Kidney (tissue), 22 donors: Measurements from ENCODE around the gene USP22. TPM values are rescaled to one million over a fixed set of nuclear protein-coding genes. Genes with fewer than 3 reads are reported as not detected.

Experiments
- DNase-seq, 5 donors: peaks; one replicate each; pipeline ENCODE4 v3.0.0-alpha.2; 2013 to 2020
- FAIRE-seq: peaks from 2 replicates; lab custom pipeline; 2012; peaks lifted over from hg19 to GRCh38; lab: Jason Lieb, UNC
- H3K27ac ChIP-seq, 2 donors: one replicate each; pipeline ENCODE4 v1.7.0; 2013; ENCODE audit warnings: low read depth in 2 of 2, low read length in 2 of 2, inconsistent platforms in 1 of 2
- H3K27me3 ChIP-seq: one replicate; pipeline ENCODE4 v1.7.1; 2013; ENCODE audit warnings: low read length, inconsistent platforms; ENCODE audit not compliant: control insufficient read depth, insufficient read depth
- H3K36me3 ChIP-seq, 3 donors: one replicate each; pipeline versions ENCODE4 v1.7.0 to v1.7.1; 2013; ENCODE audit warnings: low read length in 3 of 3, control low read depth in 1 of 3, inconsistent platforms in 1 of 3; ENCODE audit not compliant: insufficient read depth in 3 of 3, control insufficient read depth in 2 of 3
- H3K4me1 ChIP-seq, 3 donors: one replicate each; pipeline versions ENCODE4 v1.7.0 to v1.7.1; 2013; ENCODE audit warnings: low read length in 3 of 3, inconsistent platforms in 1 of 3, low read depth in 1 of 3; ENCODE audit not compliant: control insufficient read depth in 2 of 3, insufficient read depth in 2 of 3
- H3K4me3 ChIP-seq, 3 donors: one replicate each; pipeline versions ENCODE4 v1.7.0 to v1.8.1; 2013; ENCODE audit warnings: low read length in 3 of 3, control low read depth in 1 of 3, inconsistent platforms in 1 of 3
- H3K9ac ChIP-seq, 3 donors: one replicate each; pipeline versions ENCODE4 v1.7.0 to v1.7.1; 2013; ENCODE audit warnings: low read length in 3 of 3, control low read depth in 1 of 3, inconsistent platforms in 1 of 3
- H3K9me3 ChIP-seq, 3 donors: one replicate each; pipeline versions ENCODE4 v1.7.0 to v1.7.1; 2013; ENCODE audit warnings: low read length in 3 of 3, control low read depth in 1 of 3, inconsistent platforms in 1 of 3; ENCODE audit not compliant: control insufficient read depth in 2 of 3, insufficient read depth in 1 of 3
- intact Hi-C: fragments of 100-400 bp; cut with DNase I; formaldehyde crosslinking; loops from one replicate; pipeline ENCODE4 v1.11.1; 2022
- long read RNA-seq, 10 donors: library from polyadenylated mRNA in 1 of 10; unstranded in 1 of 10; transcript quantifications; one replicate each; pipeline ENCODE4 v2.0.0 and lab custom pipeline, GENCODE V29; 2021 to 2026
- polyA plus RNA-seq: library from polyadenylated mRNA; stranded (reverse); fragments of 350-450 nt; fragmentation: Illumina TruSeq; extraction: RNeasy Lipid Tissue Mini Kit (QIAGEN cat#74804); gene quantifications from one replicate; pipeline ENCODE4 v1.2.3, GENCODE V29; 2014; ENCODE audit warnings: low read depth, low replicate concordance; ENCODE audit not compliant: insufficient read depth
- total RNA-seq: library from RNA; stranded (reverse); fragmentation: NEBNext Ultra II Directional; extraction: Animal tissue kit (Norgen Biotek cat#: 25700); gene quantifications from one replicate; pipeline ENCODE4 v1.2.1, GENCODE V29; 2021
- TF ChIP-seq, protein P1 (sequence below): IDR thresholded peaks from 3 replicates; pipeline ENCODE4 v1.5.1; 2012; ENCODE audit warnings: mild to moderate bottlenecking, moderate library complexity, borderline replicate concordance; ENCODE audit not compliant: insufficient read depth; ENCODE audit errors: extremely low read depth
- donor health status: control.
- donor health status: control.
- donor health status: control.
- donor health status: control.
- donor health status: control.
- donor health status: DM: yes; HTN: yes; CAD: no.
- donor health status: Normal renal cell carcinoma (clear cell type).

Gene USP22
- total RNA-seq (176 TPM), polyA plus RNA-seq (47.8 TPM)
- long read RNA-seq, donor 1, full-length matches to known transcripts = 22 of 27 reads
- long read RNA-seq, donor 1, partial matches to known transcripts = 5 of 27 reads
- long read RNA-seq, donor 1, other reads (novel, unspliced or antisense) = 0 of 27 reads
- long read RNA-seq, donor 2, full-length matches to known transcripts = 27 of 48 reads
- long read RNA-seq, donor 2, partial matches to known transcripts = 21 of 48 reads
- long read RNA-seq, donor 2, other reads (novel, unspliced or antisense) = 0 of 48 reads
- long read RNA-seq, donor 3, full-length matches to known transcripts = 25 of 25 reads
- long read RNA-seq, donor 3, partial matches to known transcripts = 0 of 25 reads
- long read RNA-seq, donor 3, other reads (novel, unspliced or antisense) = 0 of 25 reads
- long read RNA-seq, donor 4, full-length matches to known transcripts = 23 of 23 reads
- long read RNA-seq, donor 4, partial matches to known transcripts = 0 of 23 reads
- long read RNA-seq, donor 4, other reads (novel, unspliced or antisense) = 0 of 23 reads
- long read RNA-seq, donor 5, full-length matches to known transcripts = 1 of 1 reads
- long read RNA-seq, donor 5, partial matches to known transcripts = 0 of 1 reads
- long read RNA-seq, donor 5, other reads (novel, unspliced or antisense) = 0 of 1 reads
- long read RNA-seq, donor 6, full-length matches to known transcripts = 4 of 4 reads
- long read RNA-seq, donor 6, partial matches to known transcripts = 0 of 4 reads
- long read RNA-seq, donor 6, other reads (novel, unspliced or antisense) = 0 of 4 reads
- long read RNA-seq, donor 7, full-length matches to known transcripts = 12 of 43 reads
- long read RNA-seq, donor 7, partial matches to known transcripts = 6 of 43 reads
- long read RNA-seq, donor 7, other reads (novel, unspliced or antisense) = 25 of 43 reads
- long read RNA-seq, donor 8, full-length matches to known transcripts = 27 of 27 reads
- long read RNA-seq, donor 8, partial matches to known transcripts = 0 of 27 reads
- long read RNA-seq, donor 8, other reads (novel, unspliced or antisense) = 0 of 27 reads
- long read RNA-seq, donor 9, full-length matches to known transcripts = 10 of 10 reads
- long read RNA-seq, donor 9, partial matches to known transcripts = 0 of 10 reads
- long read RNA-seq, donor 9, other reads (novel, unspliced or antisense) = 0 of 10 reads
- long read RNA-seq, donor 10, full-length matches to known transcripts = 17 of 30 reads
- long read RNA-seq, donor 10, partial matches to known transcripts = 13 of 30 reads
- long read RNA-seq, donor 10, other reads (novel, unspliced or antisense) = 0 of 30 reads

DNA sequence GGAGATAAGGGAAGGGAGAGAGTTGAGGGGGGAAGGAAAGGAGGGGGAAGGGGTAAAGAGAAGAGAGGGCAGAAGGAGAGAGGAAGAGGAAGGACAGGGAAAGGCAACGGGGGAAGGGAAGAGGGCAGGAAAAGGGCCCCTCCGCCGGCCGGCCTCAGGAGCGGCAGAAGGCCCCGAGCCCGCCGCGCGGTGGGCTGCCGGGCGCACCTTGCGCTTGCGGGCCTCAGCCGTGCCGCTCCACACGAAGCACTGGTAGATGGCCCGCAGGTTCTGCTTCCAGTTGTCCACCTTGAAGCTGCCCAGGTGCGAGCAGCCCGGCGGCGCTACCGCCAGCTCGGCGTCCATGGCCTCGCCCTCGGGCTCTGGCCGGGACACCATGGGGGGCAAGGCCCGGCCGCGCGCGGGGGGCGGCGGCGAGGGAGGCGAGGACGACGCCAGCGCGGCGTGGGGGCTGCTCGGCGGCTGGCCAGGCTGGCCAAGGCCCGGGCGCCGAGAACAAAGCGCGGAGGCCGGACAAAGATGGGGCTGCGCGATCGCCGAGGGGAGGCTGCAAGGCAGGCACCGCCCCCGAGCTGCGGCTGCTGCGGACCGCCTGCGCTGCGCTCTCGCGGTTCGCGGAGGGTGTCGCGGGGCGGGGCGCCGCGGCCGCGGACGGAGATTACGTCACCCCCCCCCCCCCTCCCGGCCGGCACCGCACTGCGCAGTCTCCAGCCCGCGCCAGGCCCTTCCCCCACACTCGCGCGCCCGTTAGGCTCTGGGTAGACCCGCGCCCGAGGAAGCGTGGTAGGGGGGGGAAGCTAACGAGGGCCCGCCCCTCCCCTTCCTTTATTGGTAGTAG lies at the start of gene USP22:
Gene USP22, minus strand, starts transcription at position 554 of the 838 bp plus-strand sequence. Its CDS starts 176 bp downstream, at position 378.
- peak in 1 of 5 donors; percentile 99 for DNase-seq
- no peaks in the 10 kb centered on the region for H3K9me3 ChIP-seq
- peaks cover 0 to 5% (median 1%) of the 10 kb centered on the region in 3 donors for H3K36me3 ChIP-seq
- no peak for FAIRE-seq
- peak within 1 kb of the TSS; percentile 88 to 91 (median 90) for H3K4me3 ChIP-seq
- peak within 1 kb of the TSS; percentile 99 to 100 for H3K27ac ChIP-seq
- H3K9ac ChIP-seq = peak within 1 kb of the TSS; percentile 81 to 99 (median 95)
- peaks cover 0 to 13% (median 4%) of the 10 kb centered on the region in 3 donors for H3K4me1 ChIP-seq
- TF ChIP-seq, protein P1, sequence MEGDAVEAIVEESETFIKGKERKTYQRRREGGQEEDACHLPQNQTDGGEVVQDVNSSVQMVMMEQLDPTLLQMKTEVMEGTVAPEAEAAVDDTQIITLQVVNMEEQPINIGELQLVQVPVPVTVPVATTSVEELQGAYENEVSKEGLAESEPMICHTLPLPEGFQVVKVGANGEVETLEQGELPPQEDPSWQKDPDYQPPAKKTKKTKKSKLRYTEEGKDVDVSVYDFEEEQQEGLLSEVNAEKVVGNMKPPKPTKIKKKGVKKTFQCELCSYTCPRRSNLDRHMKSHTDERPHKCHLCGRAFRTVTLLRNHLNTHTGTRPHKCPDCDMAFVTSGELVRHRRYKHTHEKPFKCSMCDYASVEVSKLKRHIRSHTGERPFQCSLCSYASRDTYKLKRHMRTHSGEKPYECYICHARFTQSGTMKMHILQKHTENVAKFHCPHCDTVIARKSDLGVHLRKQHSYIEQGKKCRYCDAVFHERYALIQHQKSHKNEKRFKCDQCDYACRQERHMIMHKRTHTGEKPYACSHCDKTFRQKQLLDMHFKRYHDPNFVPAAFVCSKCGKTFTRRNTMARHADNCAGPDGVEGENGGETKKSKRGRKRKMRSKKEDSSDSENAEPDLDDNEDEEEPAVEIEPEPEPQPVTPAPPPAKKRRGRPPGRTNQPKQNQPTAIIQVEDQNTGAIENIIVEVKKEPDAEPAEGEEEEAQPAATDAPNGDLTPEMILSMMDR = no peak
- H3K27me3 ChIP-seq = no peaks in the 10 kb centered on the region
- intact Hi-C loops = no loop called here

DNA sequence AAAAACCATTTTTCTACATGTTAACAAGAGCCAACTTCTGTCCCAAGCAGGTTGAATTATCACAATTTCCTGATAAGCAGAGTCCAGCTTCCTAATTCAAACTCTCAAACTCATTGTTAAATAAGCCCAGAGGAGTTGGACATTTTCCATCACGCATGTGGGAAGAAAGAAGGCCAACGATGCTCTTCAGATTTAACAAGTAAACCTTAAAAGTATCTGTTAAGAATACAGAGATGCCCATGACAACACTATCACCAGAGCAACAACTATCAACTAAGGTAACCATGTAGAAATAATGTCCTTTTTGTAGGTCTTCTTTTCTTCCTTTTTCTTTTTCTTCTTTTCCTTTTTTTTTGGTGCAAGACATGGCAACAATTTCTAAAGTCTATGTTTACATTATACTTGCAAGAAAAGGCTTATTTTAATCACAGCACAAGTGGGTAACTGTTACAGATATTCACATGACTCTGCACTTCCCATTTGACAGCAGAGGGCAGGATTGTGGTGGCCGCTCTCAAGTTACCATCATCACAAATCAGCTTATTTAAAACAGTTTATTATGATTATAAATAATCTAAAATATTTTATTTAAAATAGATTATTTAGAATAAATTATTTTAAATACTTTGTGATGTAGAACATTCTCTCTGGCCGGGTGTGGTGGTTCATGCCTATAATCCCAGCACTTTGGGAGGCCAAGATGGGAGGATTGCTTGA lies 48.2 kb upstream of the USP22 start:
- no peak for FAIRE-seq
- H3K27ac ChIP-seq = no peak overlapping the region
- TF ChIP-seq, protein P1 = no peak

More for the DNA sequence above, 48.2 kb upstream of the USP22 start:
- no peak for DNase-seq
- Histone ChIP-seq H3K4me3 (no peak overlapping the region), H3K4me1 (no peaks in the 10 kb centered on the region), H3K9me3 (no peaks in the 10 kb centered on the region), H3K27me3 (no peaks in the 10 kb centered on the region), H3K9ac (no peak overlapping the region), H3K36me3 (no peaks in the 10 kb centered on the region)
- intact Hi-C loops = no loop called here
